GM04503 (cell line): ENCODE data around the gene ZC3H11A.

Experiments used
- DNase-seq: peaks from one replicate; pipeline ENCODE4 v3.0.0-alpha.2; 2012; ENCODE audit warnings: low read depth

ZC3H11A gene

GRCh38 chr1:203842559-203842876 is 47.1 kb downstream of the ZC3H11A start:
- no peak for DNase-seq

GRCh38 chr1:203843435-203843834 is 48.0 kb downstream of the ZC3H11A start:
- no peak for DNase-seq
